CD14-positive monocyte (primary cell): ENCODE measurements around the gene CACHD1. TPM values are rescaled to one million over a fixed set of nuclear protein-coding genes. Genes with fewer than 3 reads are reported as not detected.

Experiments used
- DNase-seq, 3 donors: peaks; one replicate each; pipeline ENCODE4 v3.0.0-alpha.2; 2011 to 2022
- H2AFZ ChIP-seq: 2 replicates; pipeline ENCODE4 v1.6.0; 2012; ENCODE audit warnings: mild to moderate bottlenecking, low read depth, low read length, inconsistent platforms; ENCODE audit not compliant: insufficient read depth, poor library complexity, severe bottlenecking
- H3K27ac ChIP-seq, 2 donors: 1 replicate in 1 of 2; 2 replicates in 1 of 2; pipeline ENCODE4 v1.5.1; 2012 to 2013; ENCODE audit warnings: low read length in 2 of 2, control low read depth in 1 of 2, inconsistent platforms in 1 of 2, low read depth in 1 of 2, mild to moderate bottlenecking in 1 of 2
- H3K27me3 ChIP-seq, 2 donors: one replicate each; pipeline versions ENCODE4 v1.6.0 to v1.6.1; 2011 to 2013; ENCODE audit warnings: low read length in 2 of 2; ENCODE audit not compliant: control insufficient read depth in 2 of 2, insufficient read depth in 2 of 2
- H3K36me3 ChIP-seq, 2 donors: replicated peaks in 1 of 2; 1 replicate in 1 of 2; 2 replicates in 1 of 2; pipeline versions ENCODE4 v1.5.1 to v1.6.1; 2012 to 2013; ENCODE audit warnings: low read length in 2 of 2, control low read depth in 1 of 2, inconsistent platforms in 1 of 2, mild to moderate bottlenecking in 1 of 2; ENCODE audit not compliant: insufficient read depth in 2 of 2, control insufficient read depth in 1 of 2
- H3K4me1 ChIP-seq, 2 donors: 1 replicate in 1 of 2; 2 replicates in 1 of 2; pipeline versions ENCODE4 v1.5.1 to v1.6.1; 2012 to 2013; ENCODE audit warnings: low read length in 2 of 2, control low read depth in 1 of 2, inconsistent platforms in 1 of 2, mild to moderate bottlenecking in 1 of 2, moderate library complexity in 1 of 2; ENCODE audit not compliant: insufficient read depth in 2 of 2, control insufficient read depth in 1 of 2
- H3K4me2 ChIP-seq: replicated peaks from 2 replicates; pipeline ENCODE3; 2012; ENCODE audit warnings: low read length, moderate library complexity, mild to moderate bottlenecking; ENCODE audit not compliant: poor library complexity, severe bottlenecking; ENCODE audit errors: extremely low read depth
- H3K4me3 ChIP-seq, 3 experiments: fragments of 200-600 bp in 1 of 3; sonication (generic) in 1 of 3; replicated peaks in 1 of 3; 1 replicate in 2 of 3; 2 replicates in 1 of 3; pipeline ENCODE4 v1.5.1; 2011 to 2013; ENCODE audit warnings: low read length in 3 of 3, mild to moderate bottlenecking in 3 of 3, control low read depth in 2 of 3, low read depth in 2 of 3, inconsistent platforms in 1 of 3, moderate library complexity in 1 of 3
- H3K79me2 ChIP-seq: 2 replicates; pipeline ENCODE4 v1.6.0; 2012; ENCODE audit warnings: mild to moderate bottlenecking, control low read depth, inconsistent platforms, low read length, moderate library complexity; ENCODE audit not compliant: insufficient read depth
- H3K9ac ChIP-seq: 2 replicates; pipeline ENCODE4 v1.6.0; 2017; ENCODE audit warnings: low read length, mild to moderate bottlenecking; ENCODE audit not compliant: insufficient read depth, poor library complexity, severe bottlenecking
- H3K9me3 ChIP-seq, 2 donors: replicated peaks in 1 of 2; 1 replicate in 1 of 2; 2 replicates in 1 of 2; pipeline versions ENCODE4 v1.5.1 to v1.6.1; 2012 to 2013; ENCODE audit warnings: low read length in 2 of 2, control low read depth in 1 of 2; ENCODE audit not compliant: control insufficient read depth in 1 of 2, insufficient read depth in 1 of 2
- H4K20me1 ChIP-seq: 2 replicates; pipeline ENCODE4 v1.6.0; 2012; ENCODE audit warnings: mild to moderate bottlenecking, low read length, control low read depth, moderate library complexity; ENCODE audit not compliant: insufficient read depth
- H3K27ac Mint-ChIP-seq, 7 donors: one replicate each; pipeline ENCODE4 v1.8.0; 2020; ENCODE audit warnings: mild to moderate bottlenecking in 7 of 7, mixed read lengths in 7 of 7, moderate library complexity in 6 of 7, inconsistent platforms in 2 of 7
- H3K27me3 Mint-ChIP-seq, 3 donors: one replicate each; pipeline ENCODE4 v1.8.0; 2021 to 2022; ENCODE audit warnings: low read depth in 3 of 3, mild to moderate bottlenecking in 3 of 3, mixed read lengths in 3 of 3, moderate library complexity in 3 of 3, inconsistent platforms in 1 of 3
- H3K36me3 Mint-ChIP-seq, 2 donors: one replicate each; pipeline ENCODE4 v1.8.0; 2020; ENCODE audit warnings: mixed read lengths in 2 of 2, inconsistent platforms in 1 of 2, mild to moderate bottlenecking in 1 of 2
- H3K4me1 Mint-ChIP-seq: one replicate; pipeline ENCODE4 v1.8.0; 2020; ENCODE audit warnings: mild to moderate bottlenecking, mixed read lengths
- H3K4me3 Mint-ChIP-seq, 2 donors: one replicate each; pipeline ENCODE4 v1.8.0; 2020; ENCODE audit warnings: mild to moderate bottlenecking in 2 of 2, mixed read lengths in 2 of 2, moderate library complexity in 1 of 2
- H3K9me3 Mint-ChIP-seq, 7 donors: one replicate each; pipeline ENCODE4 v1.8.0; 2020 to 2022; ENCODE audit warnings: mixed read lengths in 7 of 7, mild to moderate bottlenecking in 6 of 7, moderate library complexity in 6 of 7, inconsistent platforms in 2 of 7
- WGBS: methylation state at CpG from one replicate; pipeline ENCODE4 v1.1.5; 2013; ENCODE audit warnings: missing lambda C conversion rate; ENCODE audit not compliant: insufficient coverage; 5-methylcytosine and 5-hydroxymethylcytosine counted together
- intact Hi-C, 2 donors: fragments of 100-400 bp; cut with micrococcal nuclease; formaldehyde crosslinking; loops; one replicate each; pipeline versions ENCODE4 v1.15.0 to v1.15.1; 2023
- polyA plus RNA-seq, 3 donors: library from polyadenylated mRNA; depleted of rRNA in 1 of 3; unstranded in 2 of 3; stranded (reverse) in 1 of 3; fragments of 300-500 nt in 2 of 3; fragments of >200 nt in 1 of 3; fragmentation: Illumina TruSeq in 2 of 3; gene quantifications; 1 replicate in 2 of 3; 2 replicates in 1 of 3; pipeline ENCODE4 v1.2.3, GENCODE V29; 2012 to 2021
- TF ChIP-seq, protein P1 (sequence below): fragments of 200-600 bp; IDR thresholded peaks from one replicate; pipeline ENCODE4 v1.8.0; 2022; ENCODE audit warnings: antibody characterized with exemption, mild to moderate bottlenecking

The CACHD1 gene
- polyA plus RNA-seq, 3 donors, result 0.12 TPM; not detected in 2

DNA sequence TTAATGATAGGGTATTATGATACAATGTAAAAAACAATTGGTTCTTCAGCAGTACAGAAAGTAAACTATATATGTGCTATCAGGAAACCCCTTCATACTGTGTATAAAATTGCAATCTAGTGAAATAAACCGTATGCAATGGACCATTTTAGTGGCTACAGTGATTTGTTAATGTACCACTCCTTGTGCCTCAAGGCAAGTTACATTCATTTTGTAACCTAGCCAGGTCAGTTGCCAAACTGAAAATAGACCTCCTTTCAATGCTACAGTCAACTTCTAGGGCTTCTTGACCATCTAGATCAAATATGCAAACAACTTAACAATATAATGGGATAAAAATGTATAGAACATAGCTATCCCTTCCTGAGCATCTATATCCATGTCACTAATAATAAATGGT, 223.0 kb downstream of the CACHD1 start:
- Mint-ChIP-seq H3K36me3 (no peaks in the 10 kb centered on the region), H3K27me3 (peaks cover 0 to 3% (median 0%) of the 10 kb centered on the region in 3 donors), H3K4me1 (peaks cover 21% of the 10 kb centered on the region), H3K27ac (no peak overlapping the region), H3K4me3 (no peak overlapping the region), H3K9me3 (no peaks in the 10 kb centered on the region)
- DNase-seq, result no peak
- Histone ChIP-seq H3K4me2 (no peak overlapping the region), H3K4me3 (no peak overlapping the region), H3K9me3 (no peaks in the 10 kb centered on the region), H3K4me1 (peaks cover 5 to 8% of the 10 kb centered on the region in 2 donors), H4K20me1 (no peaks in the 10 kb centered on the region), H3K27ac (no peak overlapping the region), H2AFZ (no peak overlapping the region), H3K79me2 (no peaks in the 10 kb centered on the region), H3K27me3 (no peaks in the 10 kb centered on the region), H3K36me3 (no peaks in the 10 kb centered on the region), H3K9ac (no peak overlapping the region)
- WGBS, result no CpG with 5 or more reads among the region's 1 CpG
- intact Hi-C loops, result no loop called here
- TF ChIP-seq, protein P1, sequence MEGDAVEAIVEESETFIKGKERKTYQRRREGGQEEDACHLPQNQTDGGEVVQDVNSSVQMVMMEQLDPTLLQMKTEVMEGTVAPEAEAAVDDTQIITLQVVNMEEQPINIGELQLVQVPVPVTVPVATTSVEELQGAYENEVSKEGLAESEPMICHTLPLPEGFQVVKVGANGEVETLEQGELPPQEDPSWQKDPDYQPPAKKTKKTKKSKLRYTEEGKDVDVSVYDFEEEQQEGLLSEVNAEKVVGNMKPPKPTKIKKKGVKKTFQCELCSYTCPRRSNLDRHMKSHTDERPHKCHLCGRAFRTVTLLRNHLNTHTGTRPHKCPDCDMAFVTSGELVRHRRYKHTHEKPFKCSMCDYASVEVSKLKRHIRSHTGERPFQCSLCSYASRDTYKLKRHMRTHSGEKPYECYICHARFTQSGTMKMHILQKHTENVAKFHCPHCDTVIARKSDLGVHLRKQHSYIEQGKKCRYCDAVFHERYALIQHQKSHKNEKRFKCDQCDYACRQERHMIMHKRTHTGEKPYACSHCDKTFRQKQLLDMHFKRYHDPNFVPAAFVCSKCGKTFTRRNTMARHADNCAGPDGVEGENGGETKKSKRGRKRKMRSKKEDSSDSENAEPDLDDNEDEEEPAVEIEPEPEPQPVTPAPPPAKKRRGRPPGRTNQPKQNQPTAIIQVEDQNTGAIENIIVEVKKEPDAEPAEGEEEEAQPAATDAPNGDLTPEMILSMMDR, result no peak

- 98% methylated on average over 4 of the region's 5 CpGs for WGBS
Observed at GRCh38 chr1:64693406-64693805, 223.5 kb downstream of the CACHD1 start.

More at GRCh38 chr1:64693406-64693805, 223.5 kb downstream of the CACHD1 start:
- TF ChIP-seq, protein P1, result no peak
- Mint-ChIP-seq H3K27ac (no peak overlapping the region), H3K4me1 (peaks cover 16% of the 10 kb centered on the region), H3K4me3 (no peak overlapping the region), H3K27me3 (peaks cover 0 to 2% (median 0%) of the 10 kb centered on the region in 3 donors), H3K36me3 (no peaks in the 10 kb centered on the region), H3K9me3 (no peaks in the 10 kb centered on the region)
- Histone ChIP-seq H3K27me3 (no peaks in the 10 kb centered on the region), H3K4me3 (no peak overlapping the region), H3K4me1 (peaks cover under 1 to 3% of the 10 kb centered on the region in 2 donors), H2AFZ (no peak overlapping the region), H3K9ac (no peak overlapping the region), H4K20me1 (no peaks in the 10 kb centered on the region), H3K27ac (no peak overlapping the region), H3K9me3 (no peaks in the 10 kb centered on the region), H3K4me2 (no peak overlapping the region), H3K79me2 (no peaks in the 10 kb centered on the region), H3K36me3 (no peaks in the 10 kb centered on the region)
- no peak for DNase-seq
- intact Hi-C loops, result no loop called here
